GM18951 (cell line): ENCODE results near the gene MLC1.

ENCODE experiments used
- POLR2A ChIP-seq: IDR thresholded peaks from 4 replicates; pipeline ENCODE4 v1.6.1; 2011; ENCODE audit warnings: mild to moderate bottlenecking; ENCODE audit not compliant: insufficient read length, insufficient read depth; ENCODE audit errors: extremely low read depth
- in situ Hi-C: fragments of 300-500 bp; cut with MboI; formaldehyde crosslinking; loops from one replicate; pipeline ENCODE4 v1.12.0; 2022; ENCODE audit warnings: low sequenced_read_pairs, mixed read lengths, inconsistent platforms; ENCODE audit not compliant: unreplicated experiment

The MLC1 gene

DNA sequence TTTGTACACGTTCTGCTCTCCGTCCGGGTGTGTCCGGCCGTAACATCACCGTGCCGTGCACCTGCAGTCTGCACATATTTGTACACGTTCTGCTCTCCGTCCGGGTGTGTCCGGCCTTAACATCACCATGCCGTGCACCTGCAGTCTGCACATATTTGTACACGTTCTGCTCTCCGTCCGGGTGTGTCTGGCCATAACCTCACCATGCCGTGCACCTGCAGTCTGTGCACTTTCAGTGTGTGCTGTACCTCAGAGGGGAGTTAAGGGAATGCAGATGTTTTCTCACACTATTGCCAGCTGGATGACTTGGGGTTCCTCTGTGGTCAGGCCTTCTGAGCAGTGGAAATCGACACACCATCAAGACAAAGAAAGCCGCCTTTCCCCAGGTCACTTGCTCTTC, 31.4 kb downstream of the MLC1 start:
- TF ChIP-seq POLR2A = no peak
- in situ Hi-C loops = no loop called here

GRCh38 chr22:50051930-50052329, 33.3 kb downstream of the MLC1 start:
- in situ Hi-C loops = no loop called here
- no peak for TF ChIP-seq POLR2A

DNA sequence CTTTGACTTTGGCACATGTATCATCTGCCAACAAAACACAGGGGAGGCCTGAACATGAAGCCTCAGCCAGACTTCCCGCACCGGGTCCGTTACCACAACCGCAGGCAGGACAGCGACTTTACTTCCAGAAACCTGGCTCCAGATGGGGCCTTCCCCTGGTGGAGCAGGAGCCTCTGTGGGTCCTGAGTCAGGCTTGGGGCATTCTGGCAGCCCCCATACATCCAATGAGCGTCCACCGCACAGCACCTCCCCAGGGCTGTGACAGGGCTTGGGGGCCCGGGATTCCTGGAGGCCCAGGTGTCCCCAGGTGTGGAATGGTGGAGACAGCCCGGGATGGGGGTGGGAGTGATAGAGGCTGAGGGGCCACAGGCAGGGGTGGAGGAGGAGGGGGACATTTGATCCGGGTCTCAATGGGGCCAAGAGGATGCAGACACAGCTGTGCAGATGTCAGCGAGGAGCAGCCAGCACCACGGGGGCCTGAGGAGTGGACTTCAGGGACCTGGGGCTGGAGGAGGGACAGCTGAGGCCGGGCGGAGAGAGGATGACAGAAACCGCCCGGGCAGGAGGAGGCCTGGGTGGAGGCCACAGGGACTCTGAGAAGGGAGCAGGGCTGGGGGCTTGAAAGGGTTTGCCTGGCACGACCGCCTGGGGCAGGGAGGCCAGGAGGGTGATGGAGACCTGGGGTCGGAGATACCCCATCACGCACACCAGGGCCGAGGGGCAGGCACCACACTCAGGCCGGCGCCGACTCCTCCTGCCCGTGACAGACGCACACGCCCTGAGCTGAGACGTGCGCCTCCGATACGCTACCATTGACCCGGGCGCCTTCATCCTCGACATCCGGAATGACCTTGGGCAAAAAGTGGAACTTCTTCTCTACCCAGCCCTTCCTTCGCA, 35.7 kb downstream of the MLC1 start:
- no peak for TF ChIP-seq POLR2A
- in situ Hi-C loops = loop anchor here (25.0 kb wide), 1 partner anchor 287 kb away; no protein-coding TSS in a partner anchor

GRCh38 chr22:50048836-50049235, 36.4 kb downstream of the MLC1 start:
- in situ Hi-C loops = loop anchor here (25.0 kb wide), 1 partner anchor 287 kb away; no protein-coding TSS in a partner anchor
- TF ChIP-seq POLR2A = no peak

- in situ Hi-C loops = loop anchor here (25.0 kb wide), 1 partner anchor 286 kb away; no protein-coding TSS in a partner anchor
Measured at GRCh38 chr22:50048061-50048765, 37.0 kb downstream of the MLC1 start.

GRCh38 chr22:50047346-50047745, 37.9 kb downstream of the MLC1 start:
- no peak for TF ChIP-seq POLR2A
- in situ Hi-C loops = loop anchor here (25.0 kb wide), 1 partner anchor 285 kb away; no protein-coding TSS in a partner anchor

More at GRCh38 chr22:50048061-50048765, 37.0 kb downstream of the MLC1 start:
- no peak for TF ChIP-seq POLR2A

DNA sequence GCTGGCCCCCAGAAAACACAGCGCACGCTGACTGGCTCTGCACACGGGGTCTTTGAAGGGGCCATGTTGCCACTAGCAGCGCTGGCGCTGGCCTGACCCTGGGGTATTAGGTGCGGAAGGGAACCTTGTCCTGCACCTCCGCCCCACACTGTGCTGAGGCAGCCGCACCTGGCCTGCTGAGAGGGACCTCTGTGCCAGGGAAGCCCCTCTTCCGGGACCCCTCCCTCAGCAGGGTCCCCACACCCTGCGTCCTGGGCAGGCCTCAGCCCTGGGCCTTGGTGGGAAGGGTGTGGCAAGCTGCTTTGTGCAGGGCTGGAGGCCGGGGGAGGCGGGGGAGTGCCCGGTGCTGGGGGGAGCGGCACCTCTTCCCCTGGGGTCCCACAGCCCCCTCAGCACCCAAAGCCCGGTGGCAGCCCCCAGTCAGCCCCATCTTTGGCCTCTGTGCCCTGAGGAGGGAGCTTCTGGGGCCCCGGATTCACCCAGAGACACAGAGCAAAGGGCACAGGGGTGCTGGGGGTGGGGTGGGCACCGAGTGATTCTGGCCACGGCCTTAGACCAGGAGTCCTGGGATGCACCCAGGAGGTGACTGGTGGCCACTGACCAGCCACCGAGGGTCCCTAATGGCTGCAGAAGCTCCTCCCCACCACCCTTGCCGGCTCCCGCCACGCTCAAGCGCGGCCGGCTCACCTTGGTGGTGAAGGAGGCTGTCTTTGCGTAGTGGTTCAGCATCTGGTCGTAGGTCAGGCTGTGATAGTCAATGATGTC, 38.6 kb downstream of the MLC1 start:
- no peak for TF ChIP-seq POLR2A
- in situ Hi-C loops = loop anchor here (25.0 kb wide), 1 partner anchor 284 kb away; no protein-coding TSS in a partner anchor

- in situ Hi-C loops = loop anchor here (25.0 kb wide), 1 partner anchor 284 kb away; no protein-coding TSS in a partner anchor
- no peak for TF ChIP-seq POLR2A
Measured at GRCh38 chr22:50046019-50046415, 39.2 kb downstream of the MLC1 start.

DNA sequence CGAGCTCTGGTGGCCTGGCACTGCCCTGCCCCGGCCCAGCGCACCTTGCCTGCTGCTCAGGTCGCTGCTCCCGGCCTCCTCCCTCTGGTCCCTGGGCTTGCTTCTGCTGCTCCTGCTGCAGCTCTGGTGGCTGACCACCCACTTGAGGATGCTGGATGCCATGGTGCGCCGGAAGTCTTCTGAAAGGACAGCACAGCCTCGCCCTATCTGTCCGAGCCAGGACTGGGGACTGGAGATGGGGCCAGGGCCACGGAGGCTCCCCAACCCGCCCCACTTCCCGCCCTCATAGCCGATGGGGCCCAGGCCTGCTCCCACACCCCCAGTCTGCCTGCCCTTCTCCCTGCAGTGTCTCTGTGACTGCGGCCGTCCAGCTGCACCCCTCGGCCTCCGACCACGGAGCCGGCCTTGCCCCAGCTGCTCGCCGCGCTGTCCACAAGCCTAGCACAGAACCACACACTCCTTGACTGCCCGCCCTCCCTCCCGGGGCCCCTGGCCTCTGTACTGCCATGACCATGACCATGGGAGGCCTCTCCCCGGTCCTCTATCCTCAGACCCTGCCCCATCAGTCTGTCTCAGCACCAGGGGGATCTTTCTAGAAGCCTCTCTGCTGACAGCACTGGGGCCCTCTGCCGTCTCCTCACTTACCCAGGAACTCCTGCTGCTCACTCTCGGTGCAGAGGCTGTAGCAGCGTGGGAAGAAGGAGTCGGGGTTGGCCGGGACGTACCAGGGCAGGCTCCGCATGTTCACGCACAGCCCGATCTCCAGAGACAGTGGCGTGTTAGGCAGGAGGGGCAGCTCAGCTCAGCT, 39.8 kb downstream of the MLC1 start:
- TF ChIP-seq POLR2A = no peak
- in situ Hi-C loops = loop anchor here (25.0 kb wide), 1 partner anchor 283 kb away; no protein-coding TSS in a partner anchor

GRCh38 chr22:50044485-50045118, 40.6 kb downstream of the MLC1 start:
- no peak for TF ChIP-seq POLR2A
- in situ Hi-C loops = loop anchor here (25.0 kb wide), 1 partner anchor 282 kb away; no protein-coding TSS in a partner anchor

DNA sequence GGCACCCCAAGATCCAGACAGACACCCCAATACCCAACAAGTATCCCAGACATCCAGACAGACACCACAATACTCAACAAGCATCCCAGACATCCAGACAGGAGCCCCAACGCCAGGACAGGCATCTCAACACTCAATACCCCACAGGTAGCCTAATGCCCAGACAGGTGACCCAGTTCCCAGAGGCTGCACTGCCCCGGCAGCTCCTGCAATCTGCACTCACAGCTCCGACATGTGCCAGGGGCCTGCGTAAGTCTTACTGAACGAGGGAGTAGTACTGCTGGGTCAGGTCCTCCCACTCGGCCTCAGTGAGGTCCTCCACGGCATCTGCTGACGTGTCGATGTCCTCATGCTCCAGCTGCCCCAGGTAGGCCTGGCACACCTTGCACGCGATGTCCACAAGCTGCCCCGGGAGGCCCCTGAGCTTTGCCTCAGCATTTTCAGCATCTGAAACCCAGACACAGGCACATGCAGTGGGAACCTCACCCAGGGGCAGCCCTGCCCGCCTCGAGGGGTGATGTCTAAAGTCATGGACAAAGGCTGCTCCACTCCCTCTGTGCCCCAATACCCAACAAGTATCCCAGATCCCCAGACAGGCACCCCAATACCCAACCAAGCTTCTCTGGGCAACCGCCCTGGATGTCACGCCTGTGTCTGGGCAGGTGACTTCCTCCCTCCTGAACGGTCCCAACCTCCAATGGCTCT, 43.7 kb downstream of the MLC1 start:
- in situ Hi-C loops = loop anchor here (25.0 kb wide), 1 partner anchor 279 kb away; no protein-coding TSS in a partner anchor
- TF ChIP-seq POLR2A = no peak
